GM18867 (cell line): ENCODE measurements around the gene ELMO1.

Source experiments
- ATAC-seq: cut with Tn5 transposase; IDR thresholded peaks from one replicate; pipeline ENCODE4 v1.9.1; 2021; ENCODE audit warnings: mild to moderate bottlenecking, moderate library complexity; ENCODE audit not compliant: unreplicated experiment

The ELMO1 gene

DNA sequence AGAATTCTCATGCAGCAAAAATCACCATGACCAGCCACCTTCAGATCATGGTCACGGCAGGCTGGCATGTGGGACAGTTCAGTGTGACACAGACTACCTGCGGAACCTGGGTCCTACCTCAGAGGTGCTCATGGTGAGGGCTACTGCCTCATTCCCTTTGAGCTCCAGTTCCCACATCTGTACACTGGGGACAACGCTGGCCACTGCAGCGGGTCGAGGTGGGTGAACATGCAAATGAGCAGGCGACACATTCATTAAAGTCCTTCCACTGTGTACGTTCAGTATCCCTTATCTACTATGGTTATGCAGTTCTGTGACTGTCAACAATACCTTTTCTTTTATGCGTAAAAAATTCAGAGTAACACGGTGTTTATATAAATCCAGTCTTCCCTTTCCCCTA lies 505.7 kb downstream of the ELMO1 start:
- no peak for ATAC-seq

DNA sequence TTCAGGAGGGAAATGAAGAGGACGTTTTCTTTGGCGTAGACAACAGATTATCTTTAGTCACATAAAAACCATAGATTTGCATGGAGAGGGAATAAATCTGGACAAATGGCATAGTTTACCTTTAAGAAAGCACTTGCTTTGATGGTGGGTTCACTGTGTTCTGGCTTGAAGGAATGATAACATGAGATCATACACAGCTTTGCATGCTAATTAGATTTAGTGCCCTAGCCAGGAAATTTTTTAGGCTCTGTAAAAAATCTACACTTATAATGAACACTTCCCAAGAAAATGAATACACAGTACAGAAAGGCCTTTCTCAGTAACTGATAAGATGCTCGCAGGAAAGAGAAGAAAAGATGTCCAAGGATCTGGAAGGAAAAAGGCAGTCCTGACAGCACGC lies 506.1 kb downstream of the ELMO1 start:
- ATAC-seq, result no peak

DNA sequence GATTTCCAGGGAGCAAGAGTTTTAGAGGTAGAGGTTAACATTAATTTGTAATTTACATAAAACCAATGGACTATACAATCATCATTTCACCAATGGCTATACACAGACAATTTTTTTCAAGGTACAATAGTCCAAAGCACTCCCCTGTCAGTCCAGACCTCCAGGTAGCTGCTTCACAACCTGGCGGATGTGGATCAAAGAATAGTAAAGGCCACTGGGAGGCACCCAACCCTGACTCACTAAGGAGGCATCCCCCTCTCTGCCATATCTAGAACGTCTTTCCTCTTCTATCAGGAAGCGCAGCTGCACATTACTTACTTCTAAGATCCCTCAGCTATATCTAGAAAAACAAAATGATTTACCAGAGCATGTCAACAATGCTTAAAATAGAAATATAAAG lies 506.6 kb downstream of the ELMO1 start:
- no peak for ATAC-seq

DNA sequence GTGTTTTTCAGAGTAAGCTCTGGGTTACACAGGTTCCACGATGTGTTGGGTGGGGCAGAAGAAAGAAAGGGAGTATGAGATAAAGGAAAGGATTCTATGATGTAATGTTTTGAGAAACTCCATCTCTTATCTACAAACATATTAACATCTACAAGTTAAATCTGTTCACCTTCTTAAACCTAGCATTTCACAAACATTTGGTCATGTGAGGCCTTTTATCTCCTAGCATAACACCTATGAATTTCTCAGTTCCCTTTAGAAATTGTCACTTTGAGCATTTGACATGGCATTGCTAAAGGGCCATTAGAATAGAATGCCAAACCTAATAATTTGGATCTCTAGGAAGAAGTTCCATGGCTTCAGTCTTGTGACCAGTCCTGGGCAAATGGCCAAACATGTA lies 507.3 kb downstream of the ELMO1 start:
- ATAC-seq, result no peak

DNA sequence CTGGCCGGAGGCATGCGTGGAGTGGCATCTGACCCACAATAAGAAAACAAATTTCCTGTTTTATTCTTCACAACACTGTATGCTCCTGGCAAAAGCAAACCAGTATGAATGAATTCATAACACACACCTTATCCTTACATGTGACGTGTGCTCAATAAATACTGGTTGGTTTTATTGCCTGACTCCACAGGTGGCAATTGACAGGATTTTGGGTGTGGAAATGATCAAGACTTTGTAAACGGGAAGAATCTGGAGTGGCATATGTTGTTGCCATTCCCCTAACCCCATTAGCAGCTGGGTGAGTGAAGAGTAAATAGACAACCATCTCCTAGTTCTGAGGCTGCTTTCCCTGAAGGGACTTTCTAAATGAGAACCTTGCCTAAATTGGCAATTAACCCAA lies 508.8 kb downstream of the ELMO1 start:
- ATAC-seq, result no peak

DNA sequence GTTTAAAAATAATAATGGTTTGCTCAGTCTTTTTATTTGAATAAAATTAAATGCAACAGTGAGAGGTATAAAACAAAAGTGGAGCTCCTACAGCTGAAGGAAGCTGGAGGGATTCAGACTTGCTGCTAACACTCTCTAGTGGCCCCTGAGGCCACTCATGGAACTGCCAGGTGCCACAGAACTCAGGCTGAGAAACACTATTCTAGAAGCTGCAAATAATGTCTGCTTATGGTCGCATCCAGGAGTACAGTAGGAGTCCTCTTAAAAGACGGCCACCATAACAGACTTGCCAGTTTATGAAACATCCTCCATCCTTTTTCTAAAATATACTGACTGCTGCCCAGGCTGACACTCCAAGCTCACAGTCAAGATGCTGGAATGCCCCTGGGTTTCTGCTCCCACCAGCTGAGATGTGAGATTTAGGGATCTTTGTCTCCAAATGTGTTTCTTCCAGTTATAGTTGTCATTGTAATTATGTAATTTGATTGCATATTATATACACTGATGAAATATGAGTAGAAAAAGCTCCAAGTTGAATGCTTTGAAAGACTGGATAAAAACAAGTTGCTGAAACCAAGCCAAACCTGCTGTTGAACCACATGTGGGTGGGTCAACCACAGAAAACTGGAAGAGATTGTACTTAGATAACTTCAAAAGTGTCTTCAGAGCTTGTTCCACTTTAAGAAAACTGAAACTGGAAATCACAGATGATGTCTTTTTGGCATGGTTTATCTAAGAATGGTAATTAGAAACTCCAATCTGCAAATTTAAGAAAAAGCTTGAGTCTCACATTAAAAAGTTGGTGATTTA lies 510.7 kb downstream of the ELMO1 start:
- no peak for ATAC-seq

DNA sequence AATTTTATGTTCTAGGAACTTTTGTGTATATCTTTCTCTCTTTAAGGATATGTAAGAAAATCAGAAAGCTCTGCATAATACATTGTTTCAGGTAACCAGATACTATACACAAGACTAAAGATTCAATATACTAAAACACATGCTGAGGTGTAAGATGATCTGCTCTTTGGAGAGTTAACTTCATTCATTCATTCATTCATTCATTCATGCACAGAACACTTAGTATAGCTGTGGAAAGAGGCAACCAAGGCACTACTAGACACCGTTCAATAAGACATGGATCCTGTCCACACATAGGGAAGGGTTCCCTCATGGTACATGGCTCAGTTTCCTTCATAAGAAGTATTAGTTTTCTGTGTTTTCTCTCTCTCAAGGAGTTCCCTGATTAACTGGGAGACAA lies 516.8 kb downstream of the ELMO1 start:
- no peak for ATAC-seq

DNA sequence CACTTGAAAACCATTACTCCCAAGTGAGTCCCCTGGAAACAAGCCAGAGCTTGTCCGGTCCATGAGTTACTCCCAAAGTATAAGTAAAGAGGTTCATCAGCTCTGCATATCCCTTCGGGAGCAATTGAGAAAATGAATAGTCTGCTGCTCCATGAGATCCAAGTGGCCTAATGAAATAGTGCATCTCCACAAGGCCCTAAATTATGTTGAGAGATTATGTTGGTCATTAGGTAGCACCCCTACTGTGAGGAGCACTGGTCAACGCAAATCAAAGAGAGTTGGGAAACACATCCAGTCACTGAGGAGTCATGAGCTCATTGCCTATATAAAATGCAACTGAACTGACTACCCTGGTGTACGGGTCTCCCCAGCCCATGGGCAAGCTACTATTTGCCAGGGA lies 518.9 kb downstream of the ELMO1 start:
- ATAC-seq, result no peak

DNA sequence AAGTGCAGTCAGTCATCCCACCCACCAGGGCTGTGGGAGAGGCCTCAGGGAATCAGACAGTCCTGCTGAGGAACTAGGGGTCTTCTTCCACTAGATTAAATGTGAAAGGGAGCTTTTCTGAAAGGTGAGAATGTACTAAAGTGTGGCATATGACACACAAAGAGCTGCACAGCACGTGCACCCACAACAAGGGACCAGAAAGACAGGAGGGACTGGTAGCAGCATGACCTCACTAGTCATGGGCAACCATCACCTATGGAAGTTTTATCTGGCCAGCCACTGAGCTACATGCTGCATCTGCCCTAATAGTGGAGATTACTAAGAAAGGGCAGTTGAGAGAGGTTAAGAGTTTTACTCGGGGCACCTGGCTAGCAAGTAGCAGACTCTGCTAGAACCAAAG lies 519.9 kb downstream of the ELMO1 start:
- ATAC-seq, result no peak

DNA sequence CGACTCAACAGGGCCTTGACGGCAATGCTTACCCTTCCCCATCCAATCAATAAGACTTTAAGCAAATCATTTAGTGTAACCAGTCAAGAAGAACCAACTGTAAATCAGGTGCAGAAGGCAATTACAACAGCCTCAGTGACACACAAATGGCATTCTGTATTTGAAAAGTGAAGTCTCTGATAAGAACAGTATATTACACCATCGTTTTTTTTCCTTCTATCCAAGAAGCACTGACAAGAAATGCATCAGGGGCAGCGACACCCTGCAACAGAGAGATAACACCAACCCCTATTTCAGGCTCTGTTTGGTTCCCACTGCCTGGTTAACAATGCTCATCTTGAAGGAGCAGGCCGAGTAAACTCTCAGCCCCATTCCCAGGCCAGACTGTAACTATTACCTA lies 520.4 kb downstream of the ELMO1 start:
- ATAC-seq, result no peak

DNA sequence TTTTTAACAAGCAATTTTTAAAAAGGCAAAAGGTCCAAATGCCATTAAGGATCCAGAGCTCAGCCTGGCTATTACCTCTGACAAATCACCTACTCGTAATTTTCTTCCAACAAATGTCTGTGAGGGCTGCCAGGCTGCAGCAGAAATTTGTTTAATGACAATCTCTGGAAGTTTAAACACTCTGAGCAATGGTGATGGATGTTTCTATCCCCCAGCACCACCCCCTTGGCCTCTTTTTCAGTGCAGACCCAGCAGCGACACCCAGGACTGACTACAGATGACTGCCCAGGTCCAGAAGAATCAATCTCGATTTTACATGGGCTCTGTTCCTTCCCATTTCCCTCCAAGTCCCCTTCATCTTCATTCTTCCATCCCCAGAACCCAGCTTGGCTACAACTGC lies 523.0 kb downstream of the ELMO1 start:
- no peak for ATAC-seq

DNA sequence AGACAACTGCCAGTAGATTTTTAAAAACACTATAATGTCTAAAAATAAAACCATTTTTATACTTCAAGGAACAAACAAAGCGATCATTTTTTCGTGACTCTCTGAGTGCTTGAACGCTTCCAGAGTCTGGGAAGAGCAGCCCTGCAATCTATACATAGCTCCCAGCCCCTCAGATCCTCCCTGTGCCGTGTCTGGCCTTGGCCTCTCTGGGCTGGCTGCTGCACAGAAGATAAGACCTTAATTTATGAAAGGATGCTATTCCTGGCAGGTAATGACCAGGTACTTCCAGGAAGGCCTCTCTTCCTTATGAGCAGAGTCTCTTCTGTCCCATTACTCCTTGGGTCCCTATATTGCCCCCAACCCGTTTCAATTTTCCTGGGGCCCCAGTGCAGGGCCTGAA lies 523.5 kb downstream of the ELMO1 start:
- no peak for ATAC-seq

DNA sequence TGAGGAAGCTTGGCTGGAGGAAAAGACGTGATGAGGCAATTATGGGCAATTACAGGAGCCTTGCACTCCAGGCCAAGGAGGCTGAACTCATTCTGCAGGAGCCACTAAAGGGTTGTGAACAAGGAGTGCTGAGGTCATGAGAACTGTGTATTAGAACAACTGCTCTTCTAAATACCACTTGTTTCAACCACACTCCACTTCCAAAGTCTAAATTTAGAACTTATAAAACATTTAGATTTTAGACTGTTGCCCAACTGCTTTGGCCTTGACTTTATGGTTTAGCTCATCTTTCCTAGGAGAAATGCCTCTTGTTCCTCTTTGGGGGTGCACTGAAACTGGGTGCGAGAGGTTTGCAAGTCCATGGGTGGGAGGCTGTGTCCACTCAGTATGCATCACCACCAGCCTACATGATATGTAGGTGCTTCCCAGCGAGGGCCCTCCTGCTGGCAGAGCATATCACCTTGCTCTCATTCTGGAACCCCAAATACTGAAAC lies 524.7 kb downstream of the ELMO1 start:
- ATAC-seq, result no peak

DNA sequence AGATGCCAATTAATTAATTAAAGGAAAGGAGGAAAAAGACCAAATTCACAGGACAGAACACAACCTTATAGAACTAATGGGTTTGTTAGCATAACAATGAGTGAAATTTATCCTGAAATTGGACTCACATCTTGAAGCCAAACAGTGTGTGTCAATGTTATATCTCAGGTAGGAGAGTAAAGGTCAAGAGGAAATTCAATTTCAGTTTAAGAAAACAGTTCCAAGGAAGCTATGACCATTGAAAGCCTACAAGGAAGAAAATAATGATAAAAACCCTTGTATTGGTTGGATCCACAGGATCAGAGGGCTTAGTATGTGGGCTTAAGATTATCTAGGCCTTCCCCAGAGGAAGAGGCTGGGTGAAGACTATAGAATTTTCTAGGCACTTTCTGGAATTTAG lies 525.5 kb downstream of the ELMO1 start:
- no peak for ATAC-seq

DNA sequence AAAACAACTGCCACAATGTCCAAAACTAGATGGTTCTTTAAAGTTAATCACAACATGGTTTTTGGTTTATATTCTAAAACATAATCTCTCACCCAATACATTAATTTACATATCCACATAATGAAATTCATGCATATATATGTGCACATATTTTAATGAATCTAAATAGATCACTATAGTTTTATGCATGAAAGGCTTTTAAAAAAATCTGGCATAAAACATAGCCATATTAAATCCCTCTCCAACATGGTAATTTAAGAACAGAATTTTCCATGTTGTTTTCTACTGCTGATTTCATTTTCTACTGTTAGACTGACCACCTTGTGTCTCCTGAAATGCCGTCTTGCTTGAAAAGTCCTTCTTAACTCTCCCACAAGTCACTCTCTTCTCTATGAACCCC lies 528.2 kb downstream of the ELMO1 start:
- ATAC-seq, result no peak

DNA sequence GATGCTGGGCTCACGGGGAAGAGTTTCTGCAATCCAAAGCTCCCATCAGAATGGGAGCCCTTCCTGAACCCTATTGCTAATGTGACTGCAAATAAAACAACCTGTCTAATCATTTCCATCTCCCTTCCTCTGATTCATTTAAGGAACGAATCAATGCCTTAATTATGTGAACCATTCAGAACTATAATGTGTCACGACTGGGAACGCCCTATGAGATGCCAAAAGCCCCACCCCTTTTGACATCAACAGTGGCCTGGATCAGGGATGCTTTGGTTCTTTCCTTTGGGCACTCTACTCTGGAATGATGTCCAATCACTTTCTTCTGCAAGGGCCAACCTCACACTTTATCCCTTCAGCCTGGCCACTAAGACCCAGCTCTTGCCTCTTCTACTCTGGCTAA lies 528.9 kb downstream of the ELMO1 start:
- no peak for ATAC-seq

DNA sequence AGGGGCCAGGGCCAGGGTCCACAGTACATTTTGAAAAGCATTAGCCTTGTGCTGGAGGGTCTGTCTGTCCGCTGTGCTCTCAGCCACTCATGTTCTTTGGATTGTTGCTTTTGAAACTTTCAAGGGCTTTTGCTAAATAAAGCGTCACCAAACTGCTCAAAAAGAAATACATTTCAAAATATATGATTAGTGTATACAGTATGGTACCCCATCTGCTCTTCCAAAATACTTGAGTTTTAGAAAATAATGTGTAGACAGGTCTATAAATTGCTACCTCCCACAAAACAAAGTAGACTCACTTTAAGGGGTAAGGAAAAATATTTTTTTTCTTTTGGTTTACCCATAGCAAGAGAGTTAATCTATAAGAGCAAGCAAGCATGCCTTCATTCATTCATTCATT lies 530.1 kb downstream of the ELMO1 start:
- ATAC-seq, result no peak

DNA sequence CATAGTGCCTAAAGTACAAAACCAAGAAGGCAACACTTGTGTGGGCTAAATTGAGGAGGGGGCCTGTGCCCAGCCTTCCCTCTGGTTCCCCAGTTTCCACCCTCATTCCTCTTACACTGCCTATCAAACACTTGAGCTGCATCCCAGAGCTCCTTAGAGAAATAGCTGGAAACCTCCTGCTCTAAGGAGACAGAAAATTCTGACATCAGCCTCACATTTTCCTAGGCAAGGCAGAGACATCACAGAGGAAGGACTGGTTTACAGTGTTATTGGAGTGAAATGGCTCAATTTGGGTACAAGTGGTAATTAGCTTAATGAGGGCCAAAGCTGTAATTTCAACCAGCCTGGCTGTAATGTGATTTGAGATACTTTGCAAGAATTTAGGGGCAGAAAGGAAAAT lies 532.0 kb downstream of the ELMO1 start:
- ATAC-seq, result no peak

DNA sequence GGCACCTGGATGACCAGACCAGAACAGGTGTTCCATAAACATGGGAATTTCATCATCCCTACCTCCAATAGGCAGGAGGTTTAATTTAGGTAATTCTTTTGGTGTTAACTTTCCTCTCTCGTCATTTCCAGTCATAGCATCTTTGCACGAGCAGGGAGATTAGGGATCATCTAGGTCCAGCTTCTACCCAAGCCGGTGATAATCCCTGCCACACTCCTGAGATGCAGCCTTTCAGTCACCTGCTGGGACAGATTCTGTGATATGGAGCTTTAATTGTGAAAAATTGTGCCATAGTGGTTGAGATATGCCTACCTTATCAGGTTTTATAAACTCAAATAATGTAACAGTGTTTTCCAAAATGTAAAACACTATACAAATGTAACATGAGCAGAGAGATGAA lies 532.5 kb downstream of the ELMO1 start:
- ATAC-seq, result no peak

DNA sequence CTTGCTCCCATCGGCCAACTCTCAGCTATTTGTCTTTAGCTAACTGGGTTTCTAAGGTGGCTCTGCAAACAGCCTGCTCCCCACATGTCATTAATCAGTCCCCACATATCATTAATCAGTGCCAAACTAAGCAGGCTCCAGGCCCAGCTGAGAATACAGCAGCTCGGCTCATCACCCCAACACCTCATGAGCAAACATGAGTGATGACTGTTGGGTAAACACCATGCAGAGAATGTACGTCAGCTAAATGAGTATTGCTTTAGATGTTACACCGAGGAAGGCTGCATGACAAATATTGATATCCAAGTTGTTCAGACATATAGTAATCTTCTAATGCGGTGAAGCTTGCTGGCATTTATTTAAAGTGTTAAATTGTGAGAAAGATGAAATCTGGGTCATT lies 536.9 kb downstream of the ELMO1 start:
- no peak for ATAC-seq

DNA sequence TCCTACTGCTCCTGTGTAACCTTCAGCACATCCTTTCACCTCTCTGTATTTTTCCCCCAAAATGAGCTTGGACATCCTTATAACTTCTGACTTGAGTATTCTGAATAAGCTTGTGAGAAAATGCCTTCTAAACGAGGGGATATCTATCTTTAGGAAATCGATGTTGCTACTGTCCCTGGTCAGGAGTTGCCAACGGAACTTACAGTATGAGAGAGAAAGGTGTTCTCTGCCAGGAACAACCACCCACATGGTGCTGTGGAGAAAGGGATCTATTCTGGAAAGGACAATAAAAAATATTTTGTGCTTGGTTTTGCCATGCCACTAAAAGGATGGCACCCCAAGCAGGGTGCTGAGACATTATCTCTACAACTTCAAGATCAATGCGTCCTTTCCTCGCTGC lies 537.8 kb downstream of the ELMO1 start:
- no peak for ATAC-seq

DNA sequence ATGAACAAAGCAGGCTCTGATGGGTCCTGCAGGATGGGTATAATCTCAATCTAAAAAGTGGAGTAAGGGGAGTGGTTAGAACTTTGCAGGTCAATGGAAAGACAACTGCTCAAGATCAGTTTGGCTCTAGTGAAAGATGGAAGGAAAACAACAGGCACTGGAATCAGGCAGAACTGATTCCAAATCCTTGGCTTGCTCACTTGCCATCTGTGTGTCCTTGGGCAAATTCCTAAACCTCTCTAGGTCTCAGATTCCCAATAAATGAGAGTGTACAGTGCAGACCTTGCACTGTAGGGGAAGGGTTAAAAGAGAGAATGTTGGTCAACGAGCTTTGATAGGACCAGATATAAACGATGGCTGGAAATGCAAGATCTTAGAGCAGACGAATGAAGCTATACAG lies 538.3 kb downstream of the ELMO1 start:
- ATAC-seq, result no peak

DNA sequence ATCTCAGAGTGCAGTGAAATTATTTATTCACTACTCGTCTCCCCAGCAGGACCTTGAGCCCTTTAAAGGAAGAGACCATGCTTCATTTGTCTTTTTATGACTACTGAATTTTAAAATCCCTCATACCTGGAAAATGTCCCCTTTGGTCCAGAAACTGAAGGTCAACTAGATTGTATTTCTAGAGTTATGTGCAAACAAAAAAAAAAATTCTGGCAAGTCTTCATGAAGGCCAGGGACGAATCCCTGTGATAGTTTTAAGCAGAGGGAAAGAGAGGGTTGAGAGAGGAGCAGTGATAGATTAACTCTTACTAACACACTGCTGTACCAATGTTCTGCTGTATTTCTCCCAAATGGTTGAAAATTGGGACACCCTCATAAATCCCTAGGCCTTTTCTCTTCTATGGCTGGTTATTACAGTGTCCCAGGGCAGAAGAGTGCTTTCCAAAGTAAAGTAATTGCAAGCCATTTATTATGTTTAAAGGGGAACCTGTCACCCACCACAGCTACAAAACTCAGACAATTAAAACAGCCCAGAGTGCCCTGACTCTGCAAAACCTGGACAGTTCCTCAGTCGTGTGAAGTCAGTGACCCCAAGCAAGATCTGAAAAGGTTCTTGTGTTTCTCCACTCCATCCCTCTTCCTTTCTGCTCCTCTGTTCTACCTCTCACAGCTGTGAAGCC lies 541.6 kb downstream of the ELMO1 start:
- ATAC-seq, result no peak
